NCI-H2107 (cell line): ENCODE results near the gene PPP1R12C.
"Not testable (repeated sequence)": the region's sequence is repeated elsewhere in the genome, so short reads cannot be mapped to it uniquely, and the experiment has no call there.

Experiments
- DNase-seq: peaks from one replicate; lab custom pipeline; 2025; lab: John Stamatoyannopoulos, UW

PPP1R12C gene

GRCh38 chr19:55116859-55117662 lies at the start of gene PPP1R12C:
Gene PPP1R12C (minus strand): TSS chr19:55117637. CDS start chr19:55117543, 94 bp downstream.
- DNase-seq, result no peak

GRCh38 chr19:55166530-55167268 lies 49.3 kb upstream of the PPP1R12C start, which contains the start of gene DNAAF3:
Gene DNAAF3 (minus strand): TSS chr19:55166613. CDS start chr19:55166413, 200 bp downstream.
- DNase-seq, result peak; percentile 87

- DNase-seq, result peak; percentile 45
These were observed 48.6 kb upstream of the PPP1R12C start for GRCh38 chr19:55165952-55166529.

- DNase-seq, result no peak
These were observed 44.3 kb upstream of the PPP1R12C start for GRCh38 chr19:55161571-55162322.

GRCh38 chr19:55160986-55161365 lies 43.5 kb upstream of the PPP1R12C start:
- no peak for DNase-seq

- peak; percentile 83 for DNase-seq
These were observed 42.9 kb upstream of the PPP1R12C start for GRCh38 chr19:55160128-55160985.

- no peak for DNase-seq
These were observed 41.7 kb upstream of the PPP1R12C start for GRCh38 chr19:55158848-55159749.

GRCh38 chr19:55158423-55158822 lies 41.0 kb upstream of the PPP1R12C start:
- no peak for DNase-seq

GRCh38 chr19:55157064-55157908 lies 39.8 kb upstream of the PPP1R12C start, which contains the start of gene TNNI3:
Gene TNNI3 (minus strand): TSS chr19:55157732. CDS start chr19:55157589, 143 bp downstream.
- DNase-seq, result no peak

- peak; percentile 19 for DNase-seq
These were observed 39.0 kb upstream of the PPP1R12C start for GRCh38 chr19:55156202-55157063.

GRCh38 chr19:55155784-55156183 lies 38.3 kb upstream of the PPP1R12C start:
- DNase-seq, result not testable (repeated sequence)

- no peak for DNase-seq
These were observed 36.3 kb upstream of the PPP1R12C start for GRCh38 chr19:55153652-55154264.

- DNase-seq, result no peak
These were observed 34.6 kb upstream of the PPP1R12C start for GRCh38 chr19:55152017-55152416.

- no peak for DNase-seq
These were observed 31.9 kb upstream of the PPP1R12C start, which contains the start of gene TNNT1 for GRCh38 chr19:55149078-55150003. Gene TNNT1 (minus strand): TSS chr19:55149206. CDS start chr19:55147157, 2,049 bp downstream.

GRCh38 chr19:55147545-55148251 lies 30.3 kb upstream of the PPP1R12C start:
- no peak for DNase-seq
